DND-41 (cell line): ENCODE results near the gene NUPR1.

Experiments used
- EZH2 ChIP-seq: IDR thresholded peaks from 3 replicates; pipeline ENCODE4 v1.6.1; 2012; ENCODE audit warnings: borderline replicate concordance, low read depth, mild to moderate bottlenecking, moderate library complexity, low read length, inconsistent platforms; ENCODE audit not compliant: severe bottlenecking
- TF ChIP-seq, protein P1 (sequence below): IDR thresholded peaks from 2 replicates; pipeline ENCODE4 v1.5.1; 2012; ENCODE audit warnings: borderline replicate concordance, low read length, moderate library complexity, mild to moderate bottlenecking; ENCODE audit not compliant: poor library complexity, severe bottlenecking; ENCODE audit errors: extremely low read depth

DNA sequence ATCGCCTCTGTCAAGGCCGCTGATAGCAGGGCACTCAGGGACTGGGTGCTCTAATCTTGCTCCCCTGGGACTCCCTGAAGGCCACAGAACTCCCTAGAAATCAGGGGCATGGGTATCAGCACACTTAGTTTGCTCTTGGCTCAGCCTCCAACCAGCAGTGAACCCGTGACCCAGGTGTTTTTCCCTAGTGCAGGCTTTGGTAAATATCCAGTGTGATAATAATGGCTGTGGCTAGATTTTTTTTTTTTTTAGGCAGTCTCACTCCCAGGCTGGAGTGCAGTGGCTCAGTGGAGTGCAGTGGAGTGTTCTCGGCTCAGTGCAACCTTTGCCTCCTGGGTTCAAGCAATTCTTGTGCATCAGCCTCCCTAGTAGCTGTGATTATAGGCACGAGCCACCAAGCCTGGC lies 10.3 kb downstream of the NUPR1 start:
- no peak for TF ChIP-seq EZH2
- TF ChIP-seq, protein P1, sequence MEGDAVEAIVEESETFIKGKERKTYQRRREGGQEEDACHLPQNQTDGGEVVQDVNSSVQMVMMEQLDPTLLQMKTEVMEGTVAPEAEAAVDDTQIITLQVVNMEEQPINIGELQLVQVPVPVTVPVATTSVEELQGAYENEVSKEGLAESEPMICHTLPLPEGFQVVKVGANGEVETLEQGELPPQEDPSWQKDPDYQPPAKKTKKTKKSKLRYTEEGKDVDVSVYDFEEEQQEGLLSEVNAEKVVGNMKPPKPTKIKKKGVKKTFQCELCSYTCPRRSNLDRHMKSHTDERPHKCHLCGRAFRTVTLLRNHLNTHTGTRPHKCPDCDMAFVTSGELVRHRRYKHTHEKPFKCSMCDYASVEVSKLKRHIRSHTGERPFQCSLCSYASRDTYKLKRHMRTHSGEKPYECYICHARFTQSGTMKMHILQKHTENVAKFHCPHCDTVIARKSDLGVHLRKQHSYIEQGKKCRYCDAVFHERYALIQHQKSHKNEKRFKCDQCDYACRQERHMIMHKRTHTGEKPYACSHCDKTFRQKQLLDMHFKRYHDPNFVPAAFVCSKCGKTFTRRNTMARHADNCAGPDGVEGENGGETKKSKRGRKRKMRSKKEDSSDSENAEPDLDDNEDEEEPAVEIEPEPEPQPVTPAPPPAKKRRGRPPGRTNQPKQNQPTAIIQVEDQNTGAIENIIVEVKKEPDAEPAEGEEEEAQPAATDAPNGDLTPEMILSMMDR = no peak
